CD4-positive, alpha-beta T cell treated with Interferon alpha-2 for 1 hour (primary cell): ENCODE results near the gene LTC4S.

ENCODE experiments used
- DNase-seq, 2 donors: peaks; one replicate each; pipeline ENCODE4 v3.0.0-alpha.2; 2020 to 2022

The LTC4S gene

DNA sequence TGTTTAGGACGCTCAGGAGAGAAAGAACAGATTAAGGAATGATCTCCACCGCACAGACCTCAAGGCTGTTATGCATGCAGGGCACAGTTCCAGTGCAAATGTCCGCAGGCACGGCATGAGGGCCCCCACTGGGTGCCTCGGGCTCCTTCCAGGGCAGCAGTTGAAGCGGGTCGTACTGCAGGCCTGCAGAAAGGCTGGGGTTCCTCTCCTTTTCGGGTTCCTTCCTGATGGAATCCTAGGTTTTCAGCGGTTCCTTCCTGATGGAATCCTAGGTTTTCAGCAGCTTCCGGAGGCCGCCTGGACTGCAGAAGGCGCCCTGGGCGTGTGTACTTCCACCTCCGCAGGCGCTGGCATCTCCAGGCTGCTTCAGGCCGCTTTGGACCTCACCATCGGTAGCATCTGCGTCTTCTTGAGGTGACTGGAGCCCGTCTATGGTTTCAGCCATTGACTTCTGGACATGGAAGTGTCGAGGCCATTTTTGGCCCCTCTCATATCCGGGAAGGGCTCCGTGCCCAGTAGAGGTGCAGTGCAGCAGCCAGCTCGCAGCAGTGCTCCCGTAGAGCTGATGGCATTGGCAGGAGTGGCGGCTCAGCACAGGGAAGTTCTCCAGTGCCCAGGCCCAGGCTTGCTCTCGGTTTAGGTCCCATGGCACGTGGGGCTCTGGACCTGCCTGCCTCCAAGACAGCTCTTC is 18.5 kb downstream of the LTC4S start:
- DNase-seq = no peak

DNA sequence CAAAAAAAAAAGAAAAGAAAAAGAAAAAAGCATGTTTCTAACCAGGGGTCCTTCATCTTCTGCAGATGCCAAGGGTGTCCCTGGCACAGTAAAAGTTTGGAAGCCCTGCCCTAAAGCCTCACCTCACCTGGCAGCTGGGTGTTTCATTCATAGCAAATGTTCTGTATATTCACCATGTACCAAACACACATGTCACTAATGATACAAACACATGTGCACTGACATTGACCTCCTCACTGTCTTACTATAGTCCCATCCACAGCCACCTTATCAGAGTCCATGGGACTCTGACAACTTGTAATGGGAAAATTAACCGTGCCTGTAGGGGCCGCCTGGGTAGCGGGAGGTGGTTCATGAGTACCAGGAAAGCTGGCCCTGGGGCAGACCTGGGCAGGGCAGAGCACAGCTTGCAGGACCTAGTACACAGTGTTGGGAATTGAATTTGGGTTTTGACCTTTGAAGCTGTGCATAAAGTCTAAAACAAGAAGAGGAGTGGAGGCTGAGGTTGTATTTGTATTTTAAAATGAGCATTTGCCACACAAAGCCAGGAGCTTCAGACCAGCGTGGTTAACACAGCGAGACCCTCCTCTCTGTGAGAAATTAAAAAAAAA is 19.3 kb downstream of the LTC4S start:
- DNase-seq = no peak

DNA sequence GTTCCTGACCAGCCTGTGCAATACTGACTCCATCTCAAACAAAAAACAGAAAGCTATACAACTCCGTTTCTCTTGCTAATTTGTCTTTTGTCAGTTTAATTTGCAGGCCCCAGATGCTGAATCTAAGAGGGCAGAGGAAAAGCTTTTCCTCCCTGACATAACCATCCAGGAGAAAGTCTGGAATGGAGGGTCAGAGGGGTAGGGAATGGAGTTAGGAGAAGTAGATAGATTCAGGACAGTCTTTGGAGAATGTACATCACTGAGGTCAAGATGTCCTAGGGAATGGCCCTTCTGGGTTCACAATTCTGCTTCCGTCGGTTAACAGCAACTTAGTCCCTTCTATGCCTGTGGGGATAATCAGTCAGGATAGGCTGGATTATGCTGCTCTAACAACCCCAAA is 20.3 kb downstream of the LTC4S start:
- DNase-seq = no peak

DNA sequence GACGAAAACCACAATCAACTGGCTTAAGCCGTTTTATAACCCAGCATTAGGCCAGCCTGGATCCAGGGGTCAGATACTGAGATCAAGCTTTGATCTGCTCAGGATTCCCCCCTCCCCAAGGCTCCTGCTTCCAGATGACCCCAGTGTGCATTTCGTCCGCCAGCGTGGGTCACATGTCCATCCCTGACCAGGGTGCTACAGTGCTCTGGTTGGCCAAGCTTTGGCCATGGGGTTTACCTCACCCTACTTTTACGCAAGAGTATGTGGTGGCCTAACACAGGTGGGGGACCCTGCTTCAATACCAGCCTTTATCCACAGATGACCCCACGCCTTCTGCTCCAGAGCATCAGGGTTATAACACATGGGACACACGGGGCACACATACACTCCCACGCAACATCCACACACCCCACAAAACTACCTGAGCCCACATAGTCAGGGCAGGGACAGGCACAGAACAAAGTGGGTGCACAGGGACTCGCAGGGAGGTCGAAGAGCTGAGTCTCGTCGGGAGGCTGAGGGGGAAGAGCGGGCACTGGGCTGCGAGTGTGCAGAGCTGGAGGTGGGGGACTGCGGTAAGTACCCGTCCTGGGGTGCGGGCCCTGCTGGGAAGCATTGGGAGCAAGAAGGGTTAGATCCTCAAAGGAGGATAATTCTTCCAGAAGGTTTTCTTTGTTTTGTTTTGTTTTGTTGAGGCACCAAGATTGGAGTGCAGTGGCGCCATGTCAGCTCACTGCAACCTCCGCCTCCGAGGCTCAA is 21.9 kb downstream of the LTC4S start:
- DNase-seq = no peak

DNA sequence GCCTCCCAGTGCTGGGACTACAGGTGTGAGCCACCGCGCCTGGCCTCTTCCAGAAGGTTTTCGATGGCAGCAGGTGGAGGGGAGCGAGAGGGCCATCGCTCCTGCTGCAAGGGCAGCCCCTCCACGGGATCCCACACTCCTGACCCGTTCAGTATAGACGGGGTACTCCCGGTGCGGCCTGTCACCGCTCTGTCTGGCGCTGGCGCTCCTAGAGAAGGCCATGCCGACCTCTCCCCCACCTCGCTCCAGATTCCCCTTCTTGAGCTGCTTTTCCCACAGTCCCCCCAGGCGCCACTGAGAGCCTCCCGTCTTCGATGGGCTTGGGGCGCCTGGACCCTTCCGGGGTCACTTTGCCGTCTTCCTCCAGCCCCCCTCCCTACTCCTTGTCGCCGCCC is 22.6 kb downstream of the LTC4S start:
- no peak for DNase-seq

DNA sequence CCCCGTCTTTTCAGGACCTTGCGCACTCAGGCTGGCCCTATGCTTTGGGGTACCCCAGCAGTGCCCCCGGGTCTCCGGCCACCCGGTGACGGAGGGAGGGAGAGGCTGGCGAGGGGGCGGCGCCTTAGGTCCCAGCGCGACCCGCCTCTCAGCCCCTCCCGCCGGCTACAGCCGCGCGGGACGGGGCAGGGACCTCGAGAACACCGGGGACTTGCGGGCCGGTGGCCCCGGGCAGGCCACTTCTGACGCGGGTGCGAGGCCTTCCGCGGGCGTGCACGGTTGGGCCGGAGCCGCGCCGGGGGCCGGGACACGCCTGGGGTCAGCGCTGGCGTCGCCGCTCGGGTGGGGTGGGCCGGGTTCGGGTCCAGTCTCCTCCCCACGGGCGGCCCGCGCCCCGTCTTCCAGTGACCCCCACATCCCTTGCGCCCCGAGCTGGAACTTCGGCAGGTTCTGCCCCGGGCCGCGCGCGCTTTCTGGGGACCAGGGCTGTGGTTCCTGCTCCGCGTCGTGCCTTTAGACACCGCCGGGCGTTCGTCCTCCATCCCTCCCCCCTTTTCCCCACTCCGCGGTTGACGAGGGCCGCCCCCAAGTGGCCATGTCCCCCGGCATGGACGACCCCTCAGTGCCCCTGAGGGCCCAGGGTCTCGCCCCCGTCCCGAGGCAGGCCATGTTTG is 23.1 kb downstream of the LTC4S start:
- no peak for DNase-seq

DNA sequence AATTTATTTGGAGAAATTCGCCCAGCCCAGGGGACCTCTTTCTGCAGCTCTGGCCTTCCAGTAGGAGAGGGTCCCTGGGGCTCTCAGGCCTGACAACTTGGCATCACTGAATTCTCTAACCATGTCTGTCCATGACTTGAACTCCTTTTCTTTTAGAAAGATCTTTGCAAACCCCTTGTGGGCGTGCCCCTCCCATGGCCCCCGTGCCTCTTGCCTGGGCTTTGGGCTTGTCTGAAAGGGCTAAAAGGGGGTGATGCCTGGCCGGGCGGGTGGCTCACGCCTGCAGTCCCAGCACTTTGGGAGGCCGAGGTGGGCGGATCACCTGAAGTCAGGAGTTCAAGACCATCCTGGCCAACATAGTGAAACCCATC is 23.7 kb downstream of the LTC4S start:
- DNase-seq = no peak

DNA sequence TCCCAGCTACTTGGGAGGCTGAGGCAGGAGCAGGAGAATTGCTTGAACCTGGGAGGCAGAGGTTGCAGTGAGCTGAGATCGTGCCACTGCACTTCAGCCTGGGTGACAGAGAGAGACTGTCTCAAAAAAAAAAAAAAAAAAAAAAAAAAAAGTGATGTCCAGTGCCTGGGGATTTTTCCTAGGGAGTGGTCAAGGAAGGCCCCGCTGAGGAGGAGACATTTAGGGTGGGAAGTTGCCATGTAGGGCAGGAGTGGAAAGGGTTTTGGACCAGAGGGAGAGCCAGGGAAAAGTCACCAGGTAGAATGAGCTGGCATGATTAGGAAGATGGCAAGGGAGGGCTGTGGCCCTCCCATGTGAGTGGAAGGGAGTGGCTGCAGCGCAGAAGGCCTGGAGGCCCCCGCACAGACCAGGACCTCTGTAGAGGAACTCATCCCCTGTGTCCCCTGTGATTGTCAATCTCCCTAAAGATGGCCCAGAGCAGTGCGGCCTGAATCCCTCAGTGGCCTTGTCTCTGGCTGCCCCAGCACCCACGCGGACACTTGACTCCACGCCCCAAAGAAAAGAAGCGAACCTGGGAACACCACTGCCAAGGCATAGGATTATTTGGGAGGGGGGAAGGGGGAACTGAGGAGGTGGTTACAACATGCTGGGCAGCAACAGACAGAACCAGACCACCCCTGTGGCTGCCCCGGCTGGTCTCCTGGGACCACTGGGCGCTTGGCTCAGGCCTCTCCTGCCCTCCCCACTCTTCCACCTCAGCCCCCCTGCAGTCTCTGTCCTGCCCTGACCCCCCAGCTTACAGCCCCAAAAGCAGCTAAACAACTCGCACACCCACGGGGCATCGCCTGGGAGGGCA is 24.3 kb downstream of the LTC4S start:
- no peak for DNase-seq

DNA sequence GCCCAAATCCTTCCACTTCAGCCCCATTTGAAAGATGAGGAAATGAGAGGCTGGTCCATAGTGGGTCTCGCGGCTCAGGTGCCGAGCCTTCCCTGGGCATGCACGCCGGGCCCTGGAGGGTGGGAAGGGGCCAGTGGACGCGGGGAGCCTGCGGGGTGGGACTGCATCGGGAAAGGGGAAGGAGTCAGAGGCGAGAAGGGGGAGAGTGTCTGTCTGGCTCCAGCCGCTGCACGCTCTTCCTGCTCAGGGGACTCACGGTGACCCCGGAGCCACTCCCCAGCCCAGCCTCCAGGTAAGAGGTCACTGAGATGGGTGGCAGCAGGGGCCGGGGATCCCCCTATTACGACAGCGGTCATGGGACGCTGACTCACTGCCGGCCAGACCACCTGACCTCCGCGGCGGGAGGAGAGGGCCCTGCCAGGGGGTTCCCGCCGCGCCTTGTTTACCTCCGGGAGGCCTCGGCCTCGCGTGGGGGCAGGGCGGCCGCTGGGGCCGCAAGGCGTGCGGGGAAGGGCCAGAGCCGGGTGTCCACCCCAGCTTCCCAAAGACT is 25.0 kb downstream of the LTC4S start:
- DNase-seq = peak; percentile 92 to 93

DNA sequence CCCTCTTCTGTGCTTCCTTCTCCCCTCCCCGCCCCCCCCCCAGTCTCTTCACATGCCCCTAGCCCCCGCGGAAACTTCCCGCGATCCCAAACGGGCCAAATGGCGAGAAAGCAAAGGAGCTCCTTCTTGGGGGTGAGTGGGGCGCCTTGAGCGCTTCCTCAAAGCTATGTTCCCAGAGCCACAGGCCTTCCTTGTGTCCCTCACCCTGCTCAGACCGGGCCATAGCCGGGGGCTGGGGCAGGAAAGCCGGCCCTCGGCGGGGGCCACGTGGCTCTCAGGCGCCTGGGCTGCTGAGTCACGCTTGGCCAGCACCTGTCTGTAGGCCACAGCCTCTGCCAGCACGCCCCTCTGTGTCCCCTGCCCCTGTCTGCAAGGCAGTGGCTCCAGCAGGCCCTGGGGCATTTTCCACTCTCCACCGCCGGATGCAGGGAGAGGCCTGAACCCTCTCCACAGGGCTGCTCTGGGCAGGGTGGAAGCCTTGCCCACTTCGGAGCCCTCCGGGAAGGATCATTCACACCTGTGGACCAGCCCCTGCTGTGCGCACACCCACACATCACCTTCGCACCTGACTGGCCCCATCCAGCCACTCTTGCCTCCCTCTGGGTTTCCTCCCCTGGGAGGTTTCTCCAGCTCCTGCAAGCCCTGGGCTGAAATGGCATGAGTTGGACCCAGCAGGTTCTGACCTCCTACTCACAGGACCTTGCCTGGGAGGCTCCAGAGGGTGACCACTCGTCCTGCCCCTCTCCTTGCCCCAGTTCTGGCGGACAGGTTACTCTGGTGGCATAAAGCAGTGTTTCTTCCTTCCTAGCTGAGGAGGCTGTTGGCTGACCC is 25.7 kb downstream of the LTC4S start:
- DNase-seq = peak; percentile 38 to 45

DNA sequence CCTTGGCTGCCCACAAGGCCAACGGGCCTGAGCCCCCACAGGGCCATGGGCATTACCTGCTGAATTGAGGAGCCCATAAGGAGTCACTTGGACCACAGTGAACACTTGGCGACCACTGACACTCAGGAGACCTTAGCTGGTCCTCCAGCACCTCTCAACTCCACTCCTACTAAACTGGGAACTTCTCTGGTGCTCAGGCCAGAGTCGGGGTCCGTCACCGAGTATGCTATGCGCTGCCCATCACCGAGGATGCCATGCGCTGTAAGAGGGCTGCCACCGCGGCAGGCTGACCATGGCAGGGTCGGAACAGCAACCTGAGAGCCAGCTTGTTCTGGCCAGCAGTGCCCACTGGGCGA is 26.3 kb downstream of the LTC4S start:
- no peak for DNase-seq

DNA sequence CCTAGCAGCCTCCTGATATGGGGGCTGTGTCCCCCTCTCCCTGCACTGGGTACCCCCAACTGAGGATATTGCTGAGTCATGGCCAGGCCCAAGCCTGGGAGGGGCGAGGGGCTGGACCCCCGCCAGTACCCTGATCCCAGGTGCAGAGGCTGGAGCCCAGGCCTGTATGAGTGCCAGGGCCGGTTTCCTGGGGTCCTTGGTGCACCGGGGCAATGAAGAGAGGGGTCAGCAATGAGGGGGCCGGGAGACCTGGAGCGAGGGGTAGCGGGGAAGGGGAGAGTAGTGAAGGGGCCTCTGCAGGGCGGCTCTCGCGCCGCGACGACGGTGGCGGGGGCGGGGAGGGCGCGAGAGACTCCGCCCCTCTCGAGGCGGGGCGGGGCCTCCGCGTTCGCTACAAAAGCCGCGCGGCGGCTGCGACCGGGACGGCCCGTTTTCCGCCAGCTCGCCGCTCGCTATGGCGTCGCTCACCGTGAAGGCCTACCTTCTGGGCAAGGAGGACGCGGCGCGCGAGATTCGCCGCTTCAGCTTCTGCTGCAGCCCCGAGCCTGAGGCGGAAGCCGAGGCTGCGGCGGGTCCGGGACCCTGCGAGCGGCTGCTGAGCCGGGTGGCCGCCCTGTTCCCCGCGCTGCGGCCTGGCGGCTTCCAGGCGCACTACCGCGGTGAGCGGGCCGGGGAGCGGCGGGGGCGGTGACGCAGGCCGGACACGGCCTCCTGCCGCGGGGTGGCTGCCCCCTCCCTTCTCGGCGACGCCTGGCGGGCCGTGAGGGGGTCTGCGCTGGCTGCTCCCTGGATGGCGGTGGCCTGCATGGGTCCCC is 26.9 kb downstream of the LTC4S start, which contains the start of gene SQSTM1:
SQSTM1 (plus strand) TSS at position 423 of the 815 bp plus-strand sequence; CDS start at position 455, 32 bp downstream.
- peak; percentile 79 to 89 for DNase-seq

DNA sequence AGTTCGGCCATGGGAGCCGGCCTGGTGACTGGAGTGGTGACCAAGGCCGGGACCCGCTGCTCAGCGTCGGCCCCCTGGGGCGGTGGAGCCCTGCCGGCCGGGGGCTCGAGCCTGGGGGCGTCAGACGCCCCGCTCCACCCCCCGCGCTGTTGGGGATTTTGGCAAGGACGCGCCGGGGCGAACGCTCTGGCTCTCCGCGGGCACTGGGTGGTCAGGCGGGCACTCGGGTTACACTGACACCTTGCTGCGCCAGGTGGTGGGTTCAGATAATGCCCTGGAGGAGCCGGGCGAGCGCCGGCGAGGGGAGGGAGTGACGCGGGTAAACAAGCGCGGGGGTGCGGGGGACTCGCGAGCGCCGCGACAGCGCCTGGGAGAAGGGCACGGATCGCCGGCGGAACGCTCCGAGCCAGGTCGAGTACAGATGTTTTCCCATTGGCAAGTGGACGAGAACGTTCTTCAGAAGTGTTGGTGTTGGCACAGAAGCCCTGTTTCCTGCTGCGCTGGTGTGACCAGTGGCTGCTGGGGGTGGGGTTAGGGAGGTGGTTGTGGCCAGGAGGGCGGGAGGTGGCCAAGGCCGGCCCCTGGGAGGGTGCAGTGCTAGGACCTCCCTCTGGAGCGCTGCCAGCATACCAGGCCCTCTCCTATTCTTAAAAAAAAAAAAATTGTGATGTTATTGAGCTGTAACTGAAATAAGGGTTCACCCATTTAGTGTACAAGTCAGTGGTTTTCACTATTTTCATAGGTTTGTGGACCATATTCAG is 27.7 kb downstream of the LTC4S start:
- peak; percentile 91 to 93 for DNase-seq

DNA sequence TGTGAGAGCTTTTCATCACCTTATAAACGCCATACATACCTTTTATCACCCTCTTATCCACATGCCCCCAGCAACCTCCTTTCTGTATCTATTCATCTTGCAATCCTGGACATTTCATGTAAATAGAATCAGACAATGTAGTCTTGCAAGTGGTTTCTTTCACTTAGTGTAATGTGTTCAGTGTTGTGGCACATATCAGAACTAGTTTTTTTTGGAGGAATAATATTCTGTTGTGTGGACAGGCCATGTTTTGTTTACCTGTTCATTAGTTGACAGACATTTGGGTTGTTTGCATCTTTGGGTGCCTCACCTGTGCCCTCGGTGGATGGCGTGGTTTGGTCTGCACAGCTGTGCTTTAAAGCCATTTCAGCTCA is 28.3 kb downstream of the LTC4S start:
- no peak for DNase-seq

DNA sequence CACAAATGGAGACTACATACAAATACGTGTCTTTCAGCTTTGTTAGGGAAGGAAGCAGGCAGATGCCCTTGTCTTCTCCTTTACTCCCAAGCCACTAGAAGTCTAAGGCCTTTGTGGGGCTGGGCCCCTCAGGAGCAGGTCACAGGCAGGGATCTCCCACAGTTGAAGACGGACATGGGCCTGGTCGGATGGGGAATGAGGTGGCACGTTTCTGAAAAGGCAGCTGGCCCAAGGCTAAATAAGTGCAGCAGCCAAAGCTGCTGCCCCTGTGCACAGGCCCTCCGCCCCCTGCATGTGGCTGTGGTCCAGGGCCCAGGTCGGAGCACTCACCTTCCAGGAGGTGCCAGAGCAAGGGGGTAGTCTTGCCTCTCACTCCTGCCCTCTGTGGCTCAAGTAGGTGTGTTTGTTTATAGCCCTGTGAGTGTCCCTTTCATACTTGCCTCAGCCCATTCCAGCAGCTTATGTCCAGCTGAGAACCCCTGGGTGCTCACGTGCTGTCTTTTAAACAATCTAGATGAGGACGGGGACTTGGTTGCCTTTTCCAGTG is 28.7 kb downstream of the LTC4S start:
- no peak for DNase-seq

DNA sequence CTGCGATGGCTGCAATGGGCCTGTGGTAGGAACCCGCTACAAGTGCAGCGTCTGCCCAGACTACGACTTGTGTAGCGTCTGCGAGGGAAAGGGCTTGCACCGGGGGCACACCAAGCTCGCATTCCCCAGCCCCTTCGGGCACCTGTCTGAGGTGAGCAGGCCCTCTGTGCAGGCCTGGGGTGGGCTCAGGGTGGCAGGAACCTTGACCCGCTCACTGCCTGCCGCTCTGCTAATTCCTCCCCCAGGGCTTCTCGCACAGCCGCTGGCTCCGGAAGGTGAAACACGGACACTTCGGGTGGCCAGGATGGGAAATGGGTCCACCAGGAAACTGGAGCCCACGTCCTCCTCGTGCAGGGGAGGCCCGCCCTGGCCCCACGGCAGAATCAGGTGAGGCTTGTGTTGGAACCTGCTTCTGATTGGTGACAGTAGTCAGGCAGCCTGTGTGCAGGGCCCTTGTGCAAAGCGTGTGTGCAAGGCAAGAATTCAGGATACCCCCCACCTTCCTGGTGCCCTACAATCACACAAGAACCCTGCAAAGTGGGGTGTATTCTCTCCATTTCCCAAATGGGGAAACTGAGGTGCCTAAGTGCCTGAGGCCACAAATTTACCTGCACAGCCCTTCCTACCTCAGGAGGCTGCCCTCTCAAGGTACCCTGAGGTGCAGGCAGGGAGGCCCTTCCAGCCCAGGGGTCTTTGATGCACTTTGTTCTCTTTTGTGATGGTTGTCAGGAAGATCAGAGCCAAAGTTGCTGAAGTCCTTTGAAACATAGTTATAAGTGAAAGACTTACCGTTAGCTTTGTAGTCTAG is 30.4 kb downstream of the LTC4S start:
- DNase-seq = no peak

DNA sequence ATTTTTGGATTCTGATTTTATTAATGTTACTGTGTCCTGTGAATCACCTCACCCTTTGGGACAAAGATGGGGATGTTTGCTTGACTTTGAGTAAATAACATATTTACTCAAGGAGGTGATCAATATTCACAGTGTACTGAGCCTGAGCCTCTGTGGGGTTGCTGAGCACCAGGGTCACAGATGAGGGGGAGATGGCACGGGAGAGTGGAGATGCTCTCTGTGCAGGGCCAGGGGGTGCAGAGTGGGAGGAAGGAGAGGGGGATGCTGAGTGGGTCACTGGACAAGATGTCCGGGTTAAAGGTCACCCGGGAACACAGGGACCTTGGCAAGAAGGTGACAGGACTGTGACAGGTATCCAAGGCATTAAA is 30.9 kb downstream of the LTC4S start:
- DNase-seq = peak in 1 of 2 donors; percentile 0

DNA sequence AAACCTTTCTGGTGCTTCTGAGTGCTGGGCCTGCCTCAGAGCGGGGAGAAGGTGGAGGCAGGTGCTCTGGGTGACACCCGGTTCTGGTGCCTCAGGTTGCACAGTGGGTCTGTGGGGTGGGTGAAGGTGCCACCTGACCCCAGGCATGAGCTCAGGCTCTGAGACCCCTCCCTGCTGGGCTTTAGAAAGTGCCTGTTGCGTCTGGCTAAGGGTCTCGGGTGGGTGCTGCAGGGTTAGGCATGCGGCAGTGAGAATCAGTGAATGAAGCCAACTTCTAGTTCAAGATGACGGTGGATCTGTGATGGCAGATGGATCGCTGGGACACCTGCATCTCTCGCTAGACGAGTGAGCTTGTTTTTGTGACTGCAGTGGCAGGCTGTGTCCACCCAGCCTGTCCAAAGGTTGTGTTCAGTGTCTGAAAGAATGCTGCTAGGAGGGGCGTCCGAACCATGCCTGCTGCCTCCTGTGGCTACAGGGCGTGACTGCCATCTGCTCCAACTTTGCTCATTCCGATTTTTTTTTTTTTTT is 31.9 kb downstream of the LTC4S start:
- DNase-seq = peak in 1 of 2 donors; percentile 4
